HepG2 (cell line): ENCODE measurements around the gene PTGIS.

Experiments used
- HDAC6 ChIP-seq: fragments of 200-600 bp; sonication (generic); IDR thresholded peaks from 2 replicates; pipeline ENCODE4 v1.7.0; 2017; ENCODE audit warnings: mild to moderate bottlenecking, antibody characterized with exemption, low read length, low read depth
- ZNF124 ChIP-seq: sonication (generic); formaldehyde crosslinking; IDR thresholded peaks from 2 replicates; pipeline ENCODE4 v1.4.0; 2020; ENCODE audit warnings: missing genetic modification reagents

DNA sequence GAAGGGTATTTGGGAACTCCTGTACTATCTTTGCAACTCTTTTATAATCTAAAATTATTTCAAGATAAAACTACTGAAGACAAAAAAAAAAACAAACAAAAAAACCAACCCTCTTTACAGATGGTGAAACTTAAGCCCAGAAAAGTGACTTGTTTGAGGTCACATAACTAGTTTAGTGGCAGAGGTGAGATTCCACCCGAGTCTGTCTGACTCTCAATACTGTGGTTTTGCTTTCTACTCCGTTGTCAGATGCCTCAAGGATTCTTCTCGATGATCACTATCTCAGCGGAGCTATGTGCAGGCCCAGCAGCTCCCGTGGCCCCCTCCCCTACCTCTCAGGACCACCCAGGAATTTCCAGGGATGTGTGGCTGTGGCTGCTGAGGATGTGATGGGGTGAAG is 49.4 kb downstream of the PTGIS start:
- no peak for TF ChIP-seq ZNF124 (CRISPR knock-in tag)
- no peak for TF ChIP-seq HDAC6
